ENCODE results near the gene FYTTD1.

GRCh38 chr3:197798863-197799262 is 49.2 kb downstream of the FYTTD1 start:
- TF ChIP-seq CTCF (conservative IDR thresholded peaks at IDR 0.05) = no peak
- no peak for TF ChIP-seq EZH2 (IDR thresholded peaks at IDR 0.05; ENCODE audit: low read depth)
